HG03139 (cell line): Measurements from ENCODE around the gene NEK6.

Experiments used
- ATAC-seq: cut with Tn5 transposase; IDR thresholded peaks from one replicate; pipeline ENCODE4 v1.9.1; 2021; ENCODE audit not compliant: unreplicated experiment

The NEK6 gene

GRCh38 chr9:124351672-124352468 is 94.1 kb downstream of the NEK6 start:
- no peak for ATAC-seq

- no peak for ATAC-seq
Measured at GRCh38 chr9:124352616-124353015, 94.9 kb downstream of the NEK6 start.

GRCh38 chr9:124353166-124353768 is 95.5 kb downstream of the NEK6 start:
- no peak for ATAC-seq

GRCh38 chr9:124353811-124354274 is 96.1 kb downstream of the NEK6 start:
- ATAC-seq: no peak

GRCh38 chr9:124354346-124355038 is 96.7 kb downstream of the NEK6 start:
- no peak for ATAC-seq

- no peak for ATAC-seq
Measured at GRCh38 chr9:124355039-124355940, 97.5 kb downstream of the NEK6 start.

- ATAC-seq: no peak
Measured at GRCh38 chr9:124355941-124356744, 98.4 kb downstream of the NEK6 start.

- ATAC-seq: no peak
Measured at GRCh38 chr9:124356745-124357390, 99.1 kb downstream of the NEK6 start.

- no peak for ATAC-seq
Measured at GRCh38 chr9:124357721-124358361, 100.1 kb downstream of the NEK6 start.

GRCh38 chr9:124358631-124359030 is 100.9 kb downstream of the NEK6 start:
- no peak for ATAC-seq

GRCh38 chr9:124359426-124359825 is 101.7 kb downstream of the NEK6 start:
- ATAC-seq: no peak

GRCh38 chr9:124359855-124360678 is 102.3 kb downstream of the NEK6 start:
- ATAC-seq: no peak

- ATAC-seq: no peak
Measured at GRCh38 chr9:124361128-124361527, 103.4 kb downstream of the NEK6 start.

- ATAC-seq: no peak
Measured at GRCh38 chr9:124363326-124364096, 105.8 kb downstream of the NEK6 start.

GRCh38 chr9:124364141-124364540 is 106.4 kb downstream of the NEK6 start:
- no peak for ATAC-seq

- no peak for ATAC-seq
Measured at GRCh38 chr9:124365036-124365435, 107.3 kb downstream of the NEK6 start.

GRCh38 chr9:124366476-124367220 is 108.9 kb downstream of the NEK6 start:
- no peak for ATAC-seq
